ENCODE results near the gene APOM. TPM values are rescaled to one million over a fixed set of nuclear protein-coding genes. Genes with fewer than 3 reads are reported as not detected.

The APOM gene
- total and polyA plus RNA-seq, 11 donors: 0.54 to 6.6 (median 1.8) TPM

DNA sequence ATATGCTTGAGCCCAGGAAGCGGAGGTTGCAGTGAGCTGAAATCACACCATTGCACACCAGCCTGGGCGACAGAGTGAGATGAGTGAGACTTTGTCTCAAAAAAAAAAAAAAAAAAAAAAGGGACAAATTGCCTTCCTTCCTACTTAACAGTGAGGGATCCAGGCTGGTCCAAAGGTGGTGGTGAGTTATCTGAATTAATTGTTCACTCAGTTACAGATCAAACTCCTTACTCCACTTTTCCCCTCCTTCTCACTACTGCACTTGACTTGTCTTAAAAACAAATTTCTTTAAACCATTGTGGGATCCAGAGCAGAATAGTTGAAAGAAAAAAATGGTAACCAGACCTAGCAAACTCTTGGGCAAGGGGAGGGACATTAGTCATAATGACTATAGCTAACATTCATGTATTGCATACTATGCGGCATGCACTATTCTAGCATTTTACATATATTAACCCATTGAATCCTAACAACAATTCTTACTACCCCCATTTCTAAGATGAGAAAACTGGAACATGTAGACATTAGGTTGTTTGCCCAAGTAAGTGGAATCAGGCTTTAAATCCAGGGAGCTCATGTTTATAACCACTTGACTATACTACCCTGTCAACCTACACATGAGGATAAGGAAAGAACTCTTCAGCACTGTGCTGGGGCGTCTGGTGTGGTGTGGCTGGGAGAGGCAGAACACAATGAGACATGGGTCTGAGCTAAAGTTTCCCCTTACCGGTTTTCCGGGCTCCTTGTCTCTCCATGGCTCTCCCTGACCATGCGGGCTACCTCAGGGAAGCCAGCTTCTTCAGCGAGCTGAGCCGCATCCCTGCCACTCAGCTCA lies 7.6 kb downstream of the APOM start:
- Histone ChIP-seq H3K9me3 (no peaks in the 10 kb centered on the region), H3K36me3 (peaks cover 1 to 41% (median 35%) of the 10 kb centered on the region in 9 donors), H3K4me3 (peak overlapping the region; percentile 64 to 95 (median 83)), H3K27me3 (no peaks in the 10 kb centered on the region), H3K4me1 (peaks cover 20 to 70% (median 56%) of the 10 kb centered on the region in 12 donors), H3K27ac (peak overlapping the region; percentile 83 to 97 (median 95))
- 42 to 59% (median 43%) methylated on average over 4 to 9 of the region's 9 CpGs for WGBS, 4 donors
- TF ChIP-seq CTCF (IDR thresholded peaks at IDR 0.05) (no peak), POLR2A (IDR thresholded peaks at IDR 0.05) (no peak)
- DNase-seq (no peak), ATAC-seq (no peak)
- intact Hi-C loops (cut with DNase I): loop anchor here in 2 of 10 donors (10.0 kb wide), 1 partner anchor 511 kb away; the partner anchor contains the start of genes AGPAT1 (in 2 of the 2) and RNF5 (in 2 of the 2)

DNA sequence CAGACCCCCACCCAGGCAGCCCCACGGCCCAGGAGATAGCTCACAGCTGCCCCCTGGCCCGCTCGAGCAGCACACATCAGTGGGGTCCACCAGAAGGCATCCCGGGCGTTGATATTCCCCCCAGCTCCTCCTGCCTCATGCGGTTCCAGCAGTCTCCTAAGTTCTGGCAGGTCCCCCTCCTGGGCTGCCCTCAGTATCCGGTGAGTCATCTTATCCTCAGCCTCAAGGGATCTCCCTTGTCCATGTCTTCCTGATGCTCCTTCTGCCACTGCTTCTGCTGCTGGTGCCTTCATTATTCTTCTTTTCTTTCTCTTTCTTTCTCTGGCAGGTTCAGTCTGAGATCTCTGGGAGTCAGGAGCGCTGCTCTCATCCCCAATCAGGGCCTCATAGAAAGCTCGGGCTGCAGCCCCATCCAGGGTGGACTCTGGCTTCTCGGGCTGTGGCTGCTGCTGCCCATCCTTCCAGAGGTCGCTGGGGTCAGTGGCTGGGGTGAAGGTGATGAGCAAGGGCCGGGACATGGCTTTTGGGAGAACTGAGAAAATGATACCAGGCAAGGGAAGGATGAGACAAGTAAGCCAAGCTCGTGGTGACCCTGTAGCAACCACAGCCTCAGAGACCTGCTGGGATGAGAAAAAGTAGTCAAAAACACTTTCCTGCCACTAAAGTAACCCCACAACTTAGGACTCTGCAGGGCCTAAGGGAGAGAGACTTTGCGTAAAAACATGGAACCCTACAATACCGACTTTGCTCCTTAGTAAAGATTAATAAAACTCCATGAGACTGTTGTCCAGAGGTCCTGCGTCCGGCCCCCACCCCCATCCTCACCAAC lies 8.5 kb downstream of the APOM start:
- H3K4me3 ChIP-seq: peak overlapping the region; percentile 64 to 95 (median 83)
- H3K9me3 ChIP-seq: no peaks in the 10 kb centered on the region
- peak overlapping the region; percentile 83 to 97 (median 95) for H3K27ac ChIP-seq
- 8 to 10% (median 9%) methylated on average over 16 to 17 of the region's 17 CpGs for WGBS, 4 donors
- peak in 2 of 4 donors; percentile 7 to 12 for ATAC-seq
- H3K36me3 ChIP-seq: peaks cover 4 to 50% (median 42%) of the 10 kb centered on the region in 9 donors
- H3K4me1 ChIP-seq: peaks cover 12 to 68% (median 47%) of the 10 kb centered on the region in 12 donors
- no peaks in the 10 kb centered on the region for H3K27me3 ChIP-seq
- TF ChIP-seq CTCF (IDR thresholded peaks at IDR 0.05): peak in 1 of 12 donors; percentile 10
- TF ChIP-seq POLR2A (IDR thresholded peaks at IDR 0.05): peak in 1 of 2 donors; percentile 32
- DNase-seq: peak in 3 of 5 donors; percentile 52 to 63 (median 62)
- intact Hi-C loops (cut with DNase I): loop anchor here in 3 of 10 donors (2.0 to 10.0 kb wide), 2 partner anchors 117 to 511 kb away; partner anchors contain the start of genes AGPAT1 (in 2 of the 3), RNF5 (in 2 of the 3), ATP6V1G2 (in 1 of the 3) and NFKBIL1 (in 1 of the 3)

GRCh38 chr6:31664790-31665500 lies 9.3 kb downstream of the APOM start, which contains the start of gene GPANK1:
Gene GPANK1 (minus strand): TSS chr6:31664997. CDS start chr6:31664478, 519 bp downstream.
- Histone ChIP-seq H3K36me3 (peaks cover 4 to 57% (median 50%) of the 10 kb centered on the region in 9 donors), H3K4me3 (peak within 1 kb of the TSS; percentile 64 to 95 (median 83)), H3K9me3 (no peaks in the 10 kb centered on the region), H3K27me3 (no peaks in the 10 kb centered on the region), H3K4me1 (peaks cover 9 to 61% (median 40%) of the 10 kb centered on the region in 12 donors), H3K27ac (peak within 1 kb of the TSS; percentile 83 to 97 (median 95))
- peak; percentile 68 to 76 (median 72) for ATAC-seq
- intact Hi-C loops (cut with DNase I): loop anchor here in 3 of 10 donors (1.0 to 10.0 kb wide), 5 partner anchors 45 to 510 kb away; partner anchors contain the start of genes AGPAT1 (in 2 of the 3), RNF5 (in 2 of the 3), ATP6V1G2 (in 1 of the 3) and NELFE (in 1 of the 3)
- 0 to 1% (median 0%) methylated on average over 36 to 39 of the region's 39 CpGs for WGBS, 4 donors
- TF ChIP-seq CTCF (IDR thresholded peaks at IDR 0.05) (no peak), POLR2A (IDR thresholded peaks at IDR 0.05) (peak in 1 of 2 donors; percentile 60)
- peak; percentile 90 to 95 (median 91) for DNase-seq
